Limb (tissue), 2 donors: ENCODE results near the gene PNP.
A peak's percentile ranks its signal among the peaks of the same experiment; 100 is the strongest.

Source experiments
- DNase-seq, 2 donors: peaks; one replicate each; pipeline ENCODE4 v3.0.0-alpha.2; 2016; ENCODE audit errors: extremely low spot score in 2 of 2

PNP gene

DNA sequence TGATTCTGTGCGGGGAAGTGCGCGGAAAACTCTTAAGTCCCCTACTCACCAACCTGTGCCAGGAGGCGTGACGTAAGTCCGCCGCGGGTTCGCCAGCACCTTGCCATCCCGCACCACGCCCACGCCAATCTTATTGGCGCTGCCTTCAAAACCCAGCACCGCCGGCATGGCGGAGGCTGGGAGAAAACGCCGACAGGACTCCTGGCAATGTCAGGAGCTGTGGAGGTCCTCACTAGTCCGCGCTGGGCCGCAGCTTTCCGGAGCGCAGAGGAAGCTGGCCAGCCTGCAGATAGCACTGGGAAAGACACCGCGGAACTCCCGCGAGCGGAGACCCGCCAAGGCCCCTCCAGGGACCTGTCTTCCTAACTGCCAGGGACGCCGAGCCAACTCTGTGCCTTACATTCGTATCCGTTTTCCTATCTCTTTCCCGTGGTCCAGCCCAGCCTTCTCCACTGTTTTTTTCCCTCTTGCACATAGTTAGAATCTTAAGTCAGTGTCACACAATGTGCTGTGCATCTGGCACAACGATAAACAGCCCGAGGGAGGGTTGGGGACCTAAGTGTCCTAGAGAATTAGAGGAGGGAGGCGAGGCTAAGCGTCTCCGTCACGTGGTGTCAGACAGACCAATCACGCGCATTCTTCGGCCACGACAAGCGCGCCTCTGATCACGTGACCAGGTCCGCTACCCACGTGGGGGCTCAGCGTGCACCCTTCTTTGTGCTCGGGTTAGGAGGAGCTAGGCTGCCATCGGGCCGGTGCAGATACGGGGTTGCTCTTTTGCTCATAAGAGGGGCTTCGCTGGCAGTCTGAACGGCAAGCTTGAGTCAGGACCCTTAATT is 14.5 kb upstream of the PNP start, which contains the start of the genes APEX1 and OSGEP:
Gene APEX1, plus strand, starts transcription at position 711 of the 839 bp plus-strand sequence. CDS start 420 bp downstream, outside the sequence.
Gene OSGEP, minus strand, starts transcription at position 297 of the 839 bp plus-strand sequence. Its CDS starts 129 bp downstream, at position 168.
- DNase-seq, result peak; percentile 96 to 99

DNA sequence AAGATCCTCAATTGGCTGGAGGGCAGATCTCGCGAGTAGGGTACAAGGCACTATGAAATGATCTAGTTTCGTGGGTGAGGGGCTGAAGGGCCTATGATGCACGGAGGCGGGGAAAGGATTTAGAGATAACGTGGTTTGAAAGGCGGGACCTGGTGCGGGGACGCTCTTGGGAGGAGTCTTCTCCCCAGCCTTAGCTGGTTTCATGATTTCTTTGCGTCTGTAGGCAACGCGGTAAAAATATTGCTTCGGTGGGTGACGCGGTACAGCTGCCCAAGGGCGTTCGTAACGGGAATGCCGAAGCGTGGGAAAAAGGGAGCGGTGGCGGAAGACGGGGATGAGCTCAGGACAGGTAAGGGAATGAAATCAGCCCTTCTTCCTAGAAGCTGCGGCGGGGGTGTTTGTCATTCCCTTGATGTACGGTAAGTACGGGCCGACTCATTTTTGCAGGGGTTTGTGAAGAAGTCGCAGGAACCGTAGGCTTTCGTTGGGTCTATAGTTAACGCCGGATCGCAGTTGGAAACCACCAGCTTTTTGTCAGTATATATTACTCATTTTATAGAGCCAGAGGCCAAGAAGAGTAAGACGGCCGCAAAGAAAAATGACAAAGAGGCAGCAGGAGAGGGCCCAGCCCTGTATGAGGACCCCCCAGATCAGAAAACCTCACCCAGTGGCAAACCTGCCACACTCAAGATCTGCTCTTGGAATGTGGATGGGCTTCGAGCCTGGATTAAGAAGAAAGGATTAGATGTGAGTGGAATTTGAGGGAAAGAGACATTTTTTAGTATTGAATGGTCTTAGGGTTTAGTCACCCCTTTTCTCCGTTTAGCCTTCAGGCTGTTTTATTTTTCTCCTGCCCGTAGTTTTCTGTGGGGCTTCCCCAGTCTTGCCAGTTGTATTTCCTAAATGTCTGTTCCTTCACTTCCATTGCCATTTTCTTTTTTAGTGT is 13.6 kb upstream of the PNP start:
- DNase-seq, result no peak

- DNase-seq, result no peak
Observed at GRCh38 chr14:20456971-20457370, 12.2 kb upstream of the PNP start.

- DNase-seq, result no peak
Observed at GRCh38 chr14:20458031-20458789, 11.0 kb upstream of the PNP start.

GRCh38 chr14:20460458-20461224 is 8.6 kb upstream of the PNP start:
- no peak for DNase-seq

DNA sequence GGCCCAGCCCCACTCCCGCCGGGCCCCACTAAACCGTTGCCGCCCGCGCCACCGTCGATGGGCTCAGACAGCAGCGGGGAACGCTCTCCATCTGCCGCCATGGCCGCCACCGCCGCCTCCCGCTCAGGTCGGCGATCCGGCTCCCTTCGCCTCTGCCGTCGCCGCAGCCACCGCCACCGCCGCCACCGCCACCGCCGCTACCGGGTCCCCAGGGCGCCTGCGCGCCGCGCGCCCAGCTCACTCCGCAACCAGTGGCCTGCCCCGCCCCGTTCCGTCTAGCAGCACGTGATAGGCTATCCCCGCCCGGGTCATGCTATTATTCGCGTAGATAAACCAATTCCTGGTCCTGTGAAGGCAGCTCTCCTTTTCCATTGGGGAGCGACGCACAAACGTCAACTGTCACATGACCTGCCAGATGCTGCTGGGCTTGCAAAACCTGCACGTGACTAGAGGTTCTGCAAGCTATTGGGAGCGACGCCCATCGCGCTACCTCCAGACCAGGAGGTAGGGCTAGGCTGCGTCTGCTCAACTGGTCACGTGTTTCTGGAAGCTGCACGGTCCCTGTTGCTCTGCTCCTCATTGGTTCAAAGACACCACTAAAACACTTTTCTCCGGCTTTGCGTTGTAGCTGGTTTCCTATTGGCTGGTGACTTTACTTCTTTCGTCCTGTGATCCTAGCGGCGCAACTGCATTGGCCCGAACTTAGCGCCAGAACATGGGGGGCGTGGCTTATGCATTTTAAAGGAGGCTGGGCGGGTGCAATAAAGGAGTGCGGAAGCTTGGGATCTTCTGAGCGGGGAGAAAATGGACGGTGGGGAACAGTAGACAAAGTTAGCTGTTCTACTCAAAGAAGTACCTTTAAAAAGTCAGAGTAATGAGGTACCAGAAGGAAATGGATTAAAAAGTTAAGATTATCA is 7.7 kb upstream of the PNP start, which contains the start of gene PIP4P1:
Gene PIP4P1, minus strand, starts transcription at position 210 of the 917 bp plus-strand sequence. Its CDS starts 109 bp downstream, at position 101.
- DNase-seq, result peak; percentile 97 to 99

DNA sequence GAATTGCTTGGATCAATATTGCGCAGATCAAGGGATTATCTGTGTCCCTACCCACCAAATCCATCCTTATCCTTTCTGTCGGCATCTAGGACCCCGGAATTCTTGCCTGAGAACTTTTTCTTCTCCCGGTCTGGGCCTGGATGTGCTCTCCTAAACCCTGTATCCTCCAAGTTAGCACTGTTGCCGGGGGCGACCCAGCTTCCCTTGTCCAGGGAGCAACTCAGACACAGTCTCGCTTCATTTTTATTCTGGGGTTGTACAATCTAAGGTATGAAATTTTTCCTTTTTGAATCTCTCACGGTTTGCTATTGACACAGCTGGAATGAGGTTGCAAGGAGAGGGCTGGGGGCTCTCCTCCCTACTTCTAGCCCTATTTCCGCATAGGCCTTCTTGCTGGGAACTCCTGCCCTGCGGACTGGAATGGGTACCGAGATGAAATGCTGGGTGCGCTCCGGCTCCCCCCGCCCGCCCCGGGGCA is 403 bp upstream of the PNP start:
- DNase-seq, result no peak

DNA sequence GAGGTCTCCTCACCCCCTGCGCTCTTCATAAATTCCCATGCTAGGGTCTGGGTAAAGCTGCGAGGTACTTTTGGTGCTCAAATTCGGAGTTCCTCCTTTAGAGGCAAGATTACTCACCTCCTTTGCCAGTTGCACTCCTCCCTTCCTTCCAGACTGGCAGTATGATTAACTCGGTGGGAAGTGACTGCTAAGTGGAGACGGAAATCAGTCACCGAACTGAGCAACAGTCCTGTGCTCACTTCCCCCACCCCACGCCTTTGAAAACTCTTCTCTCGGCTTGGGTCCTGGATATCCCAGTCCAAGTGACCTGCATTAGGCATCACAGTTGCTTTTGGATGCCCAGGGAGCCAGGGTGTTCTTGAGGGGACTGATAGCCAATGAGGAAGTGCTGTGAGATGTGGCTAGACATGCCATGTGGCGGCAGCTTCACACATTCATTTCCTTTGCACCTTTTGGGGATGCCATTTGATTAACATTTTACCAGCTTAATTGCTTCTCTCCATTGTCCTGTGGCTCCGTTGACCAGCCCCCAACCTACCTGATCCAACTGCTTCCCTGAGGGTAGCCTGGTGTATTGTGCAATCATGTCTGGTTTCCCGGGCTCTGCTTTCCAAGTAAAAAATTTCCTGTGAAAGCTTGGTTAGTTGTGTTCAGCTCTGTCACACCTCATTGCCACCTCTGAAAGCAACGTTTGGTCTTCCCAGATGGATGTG is 840 bp downstream of the PNP start:
- no peak for DNase-seq

GRCh38 chr14:20470603-20470901 is 1.3 kb downstream of the PNP start:
- DNase-seq, result no peak

GRCh38 chr14:20472536-20473169 is 3.4 kb downstream of the PNP start:
- DNase-seq, result no peak

- DNase-seq, result no peak
Observed at GRCh38 chr14:20476776-20477175, 7.6 kb downstream of the PNP start.

DNA sequence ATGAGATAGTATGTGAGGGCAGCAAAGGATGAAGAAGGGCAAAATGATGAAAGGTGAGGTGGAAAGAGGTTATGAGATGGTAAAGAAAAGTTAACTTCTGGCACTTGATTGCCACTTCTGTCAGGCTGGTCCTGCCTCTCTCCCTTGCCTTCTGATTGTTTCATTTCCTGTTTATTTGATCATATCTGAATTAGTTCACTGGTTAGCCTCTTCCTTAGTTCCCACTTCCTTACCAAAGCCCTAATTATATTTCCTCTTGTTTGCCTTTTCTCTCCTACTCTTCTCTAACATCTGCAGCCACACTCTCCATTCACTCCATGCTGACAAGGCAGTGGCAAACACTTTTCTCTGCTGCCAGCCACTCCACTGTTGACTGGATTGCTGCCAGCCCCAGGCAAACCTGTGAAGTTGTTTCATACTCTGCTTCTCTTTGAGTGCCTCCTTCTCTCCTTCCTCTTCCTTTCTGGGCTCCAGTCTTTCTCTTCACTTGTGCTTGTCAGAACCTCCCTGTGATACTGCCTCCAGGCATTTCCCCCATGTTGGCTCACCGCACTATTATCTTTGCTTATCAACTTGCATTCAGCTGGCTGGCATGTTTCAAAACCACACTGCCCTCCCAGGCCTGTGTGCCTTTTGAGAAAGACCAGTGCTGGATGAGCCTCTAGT is 8.1 kb downstream of the PNP start:
- no peak for DNase-seq

- DNase-seq, result no peak
Observed at GRCh38 chr14:20478894-20479293, 9.7 kb downstream of the PNP start.

DNA sequence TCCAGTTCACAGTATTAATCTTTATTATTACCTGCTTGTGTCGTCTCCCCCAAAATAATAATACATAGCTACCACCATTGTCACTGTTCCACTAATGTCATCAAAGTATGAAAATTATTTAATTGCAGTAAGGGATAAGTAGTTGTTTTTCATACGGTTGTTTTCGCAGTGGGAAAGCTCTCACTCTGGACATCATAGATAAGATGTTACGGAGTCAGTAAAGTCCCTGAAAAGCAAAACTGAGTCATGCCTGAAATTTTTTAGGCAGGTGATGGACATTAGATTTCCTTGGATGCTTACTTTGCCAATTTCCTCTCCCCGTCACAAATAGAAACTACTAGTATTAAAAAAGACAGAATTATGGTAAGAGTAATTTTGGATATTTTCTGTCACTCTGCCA is 13.2 kb downstream of the PNP start:
- no peak for DNase-seq

DNA sequence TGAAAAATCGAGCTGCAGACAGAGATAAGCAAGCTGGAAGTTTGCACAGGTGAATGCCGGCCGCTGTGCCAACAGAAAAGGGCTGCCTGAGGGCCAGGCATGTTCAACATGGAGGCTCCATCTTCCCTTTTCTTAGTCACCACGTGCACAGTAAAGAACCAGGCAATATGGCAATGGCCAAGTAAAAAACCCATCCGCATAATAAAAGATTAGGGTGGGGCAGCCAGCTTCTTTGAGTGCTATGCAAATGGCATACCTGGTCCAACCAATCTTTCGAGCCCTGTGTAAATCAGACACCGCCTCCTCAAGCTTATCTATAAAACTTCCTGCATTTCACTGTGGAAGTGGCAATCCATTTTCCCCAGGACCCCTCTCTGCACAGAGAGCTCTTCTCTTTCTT is 16.7 kb downstream of the PNP start:
- DNase-seq, result no peak

DNA sequence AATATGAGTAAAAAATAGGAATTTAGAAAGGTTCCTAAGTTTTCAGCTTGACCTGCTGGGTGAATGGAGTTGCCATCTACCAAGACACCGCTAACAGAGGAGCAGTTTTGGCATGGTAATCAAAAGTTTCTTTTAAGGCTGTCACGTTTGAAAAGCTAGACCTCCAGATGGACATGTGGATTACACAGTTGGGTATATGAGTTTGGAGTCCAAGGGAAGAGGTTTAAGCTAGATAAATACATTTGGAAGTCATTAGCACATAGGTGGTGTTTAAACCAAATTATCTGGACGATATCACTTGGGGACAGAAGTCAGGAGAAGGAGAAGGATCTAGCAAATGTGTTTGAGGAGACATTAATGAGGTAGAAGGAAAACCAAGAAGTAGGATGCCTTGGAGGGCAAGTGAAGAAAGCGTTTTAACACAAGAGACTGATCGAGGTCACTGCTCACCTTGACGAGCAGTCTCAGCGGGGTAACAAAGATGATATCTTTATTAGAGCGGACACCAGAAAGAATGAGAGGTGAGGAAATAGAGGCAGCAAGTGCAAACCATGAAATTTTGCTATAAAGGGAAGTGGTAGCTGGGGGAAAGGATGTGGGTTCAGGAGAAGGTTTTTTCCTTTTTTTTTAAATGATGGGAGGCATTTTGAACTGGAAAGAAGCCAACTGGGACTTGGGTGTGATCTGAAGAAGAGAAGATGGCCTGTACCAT is 17.6 kb downstream of the PNP start:
- no peak for DNase-seq

DNA sequence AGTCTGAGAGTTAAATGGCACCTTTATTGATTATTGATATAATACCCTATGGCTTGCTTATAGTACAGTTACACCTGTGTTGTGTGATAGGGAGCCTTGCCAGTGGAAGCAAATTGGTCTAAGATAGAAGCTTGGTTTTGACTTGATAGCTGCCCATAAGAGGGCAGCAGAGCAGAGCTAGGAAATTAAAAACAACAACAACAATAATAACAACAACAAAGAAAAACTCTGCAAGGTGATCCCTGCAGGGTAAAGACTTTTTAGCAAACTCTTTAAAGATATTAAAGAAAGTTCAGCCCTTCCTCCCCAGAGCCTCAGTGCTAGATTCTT is 18.2 kb downstream of the PNP start:
- no peak for DNase-seq
